Measurements from ENCODE around the gene NEU2.

The NEU2 gene

DNA sequence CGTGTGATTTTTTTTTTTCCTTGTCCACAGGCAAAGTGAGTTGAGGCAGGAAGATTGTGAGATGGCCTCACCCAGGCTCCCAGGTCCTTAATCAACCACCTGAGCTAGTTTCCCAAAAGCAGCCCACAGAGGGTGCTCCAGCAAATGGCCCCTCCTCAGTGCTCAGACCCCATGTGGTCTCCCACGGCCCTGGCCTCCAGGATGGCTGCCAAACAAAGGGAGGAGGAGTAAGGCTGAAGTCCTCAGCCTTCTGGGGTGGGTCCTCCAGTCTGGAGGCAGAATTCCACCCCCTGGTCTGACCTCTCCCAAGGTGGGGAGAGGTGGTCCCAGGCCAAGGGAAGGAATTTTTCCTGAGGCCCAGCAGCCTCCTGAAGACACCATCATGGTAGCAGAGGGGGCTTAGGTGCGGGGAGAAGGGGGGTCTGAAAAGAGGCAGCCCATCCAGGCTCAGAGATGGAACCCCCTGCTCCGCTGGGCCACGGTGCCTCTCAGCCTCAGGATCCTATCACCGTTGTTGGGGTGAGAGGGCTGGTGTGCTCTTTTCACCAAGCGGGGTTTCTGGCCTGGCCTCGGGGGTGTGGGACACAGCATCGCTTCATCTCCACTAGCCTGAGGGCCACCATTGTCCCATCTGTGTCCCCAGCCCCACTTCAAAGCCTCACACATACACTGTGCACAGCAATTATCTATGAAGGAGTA is 21.8 kb upstream of the NEU2 start:
- H3K4me1 ChIP-seq (ENCODE audit: control insufficient read depth, insufficient read depth, low read length): no peaks in the 10 kb centered on the region
- H3K4me3 ChIP-seq (ENCODE audit: low read depth, low read length): no peak overlapping the region
- no peak overlapping the region for H3K27ac ChIP-seq (ENCODE audit: extremely low read depth, low read depth, low read length)
- POLR2A ChIA-PET: no interaction called here
- H3K9me3 ChIP-seq (ENCODE audit: control insufficient read depth, insufficient read depth, low read depth, low read length): no peaks in the 10 kb centered on the region
- H3K36me3 ChIP-seq (ENCODE audit: control insufficient read depth in 2 of 2, insufficient read depth in 1 of 2, low read length in 2 of 2): no peaks in the 10 kb centered on the region
- CTCF ChIA-PET: interaction anchor here (3.1 kb wide), 1 partner anchor 18 kb away, joined by 11 read pairs; no protein-coding TSS in a partner anchor
- no peak for TF ChIP-seq ZNF138 (tag by site-specific recombination; IDR thresholded peaks at IDR 0.05; ENCODE audit: borderline replicate concordance)
- TF ChIP-seq GLIS1 (tag by site-specific recombination; IDR thresholded peaks at IDR 0.05): peak; percentile 61

DNA sequence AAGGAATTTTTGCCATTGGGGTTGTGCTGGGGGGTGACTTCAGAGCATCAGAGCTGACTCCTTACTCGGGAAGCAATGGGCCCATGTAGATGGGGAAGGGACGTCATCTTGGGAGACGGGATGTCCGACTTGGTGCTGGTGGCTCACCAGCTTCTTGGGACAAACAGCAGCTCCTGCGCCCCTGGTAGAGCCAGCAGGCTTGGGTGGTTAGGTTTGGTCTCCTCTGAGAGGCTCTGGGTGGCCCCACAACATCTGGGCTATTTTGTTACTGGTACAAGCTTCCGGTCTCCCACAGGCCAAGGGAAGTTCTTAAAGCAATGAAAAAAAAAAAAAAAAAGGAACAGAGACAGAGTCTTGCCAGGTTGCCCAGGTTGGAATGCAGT is 21.2 kb upstream of the NEU2 start:
- Histone ChIP-seq H3K27ac (ENCODE audit: extremely low read depth, low read depth, low read length) (no peak overlapping the region), H3K9me3 (ENCODE audit: control insufficient read depth, insufficient read depth, low read depth, low read length) (no peaks in the 10 kb centered on the region), H3K4me3 (ENCODE audit: low read depth, low read length) (no peak overlapping the region), H3K36me3 (ENCODE audit: control insufficient read depth in 2 of 2, insufficient read depth in 1 of 2, low read length in 2 of 2) (no peaks in the 10 kb centered on the region), H3K4me1 (ENCODE audit: control insufficient read depth, insufficient read depth, low read length) (no peaks in the 10 kb centered on the region)
- CTCF ChIA-PET: interaction anchor here (3.1 kb wide), 1 partner anchor 17 kb away, joined by 11 read pairs; no protein-coding TSS in a partner anchor
- POLR2A ChIA-PET: no interaction called here
- TF ChIP-seq GLIS2 (tag by site-specific recombination; IDR thresholded peaks at IDR 0.05) (no peak), RBAK (tag by site-specific recombination; IDR thresholded peaks at IDR 0.05) (no peak), ZNF341 (tag by site-specific recombination; IDR thresholded peaks at IDR 0.05; ENCODE audit: low read depth) (no peak), ZNF2 (tag by site-specific recombination; IDR thresholded peaks at IDR 0.05) (no peak), ZNF530 (tag by site-specific recombination; IDR thresholded peaks at IDR 0.05; ENCODE audit: low read depth) (no peak), SCRT2 (tag by site-specific recombination; IDR thresholded peaks at IDR 0.05) (no peak), SETDB1 (IDR thresholded peaks at IDR 0.05; ENCODE audit: insufficient read length, low read length) (no peak), SP2 (tag by site-specific recombination; IDR thresholded peaks at IDR 0.05) (no peak), ZNF335 (tag by site-specific recombination; conservative IDR thresholded peaks at IDR 0.05) (no peak), MEIS1 (CRISPR knock-in tag; IDR thresholded peaks at IDR 0.05; ENCODE audit: borderline replicate concordance) (no peak), MYNN (tag by site-specific recombination; IDR thresholded peaks at IDR 0.05; ENCODE audit: borderline replicate concordance) (no peak)
- TF ChIP-seq, protein P1, sequence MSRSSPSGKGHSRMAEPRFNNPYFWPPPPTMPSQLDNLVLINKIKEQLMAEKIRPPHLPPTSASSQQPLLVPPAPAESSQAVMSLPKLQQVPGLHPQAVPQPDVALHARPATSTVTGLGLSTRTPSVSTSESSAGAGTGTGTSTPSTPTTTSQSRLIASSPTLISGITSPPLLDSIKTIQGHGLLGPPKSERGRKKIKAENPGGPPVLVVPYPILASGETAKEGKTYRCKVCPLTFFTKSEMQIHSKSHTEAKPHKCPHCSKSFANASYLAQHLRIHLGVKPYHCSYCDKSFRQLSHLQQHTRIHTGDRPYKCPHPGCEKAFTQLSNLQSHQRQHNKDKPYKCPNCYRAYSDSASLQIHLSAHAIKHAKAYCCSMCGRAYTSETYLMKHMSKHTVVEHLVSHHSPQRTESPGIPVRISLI (tag by site-specific recombination; IDR thresholded peaks at IDR 0.05): no peak
- TF ChIP-seq, protein P2, sequence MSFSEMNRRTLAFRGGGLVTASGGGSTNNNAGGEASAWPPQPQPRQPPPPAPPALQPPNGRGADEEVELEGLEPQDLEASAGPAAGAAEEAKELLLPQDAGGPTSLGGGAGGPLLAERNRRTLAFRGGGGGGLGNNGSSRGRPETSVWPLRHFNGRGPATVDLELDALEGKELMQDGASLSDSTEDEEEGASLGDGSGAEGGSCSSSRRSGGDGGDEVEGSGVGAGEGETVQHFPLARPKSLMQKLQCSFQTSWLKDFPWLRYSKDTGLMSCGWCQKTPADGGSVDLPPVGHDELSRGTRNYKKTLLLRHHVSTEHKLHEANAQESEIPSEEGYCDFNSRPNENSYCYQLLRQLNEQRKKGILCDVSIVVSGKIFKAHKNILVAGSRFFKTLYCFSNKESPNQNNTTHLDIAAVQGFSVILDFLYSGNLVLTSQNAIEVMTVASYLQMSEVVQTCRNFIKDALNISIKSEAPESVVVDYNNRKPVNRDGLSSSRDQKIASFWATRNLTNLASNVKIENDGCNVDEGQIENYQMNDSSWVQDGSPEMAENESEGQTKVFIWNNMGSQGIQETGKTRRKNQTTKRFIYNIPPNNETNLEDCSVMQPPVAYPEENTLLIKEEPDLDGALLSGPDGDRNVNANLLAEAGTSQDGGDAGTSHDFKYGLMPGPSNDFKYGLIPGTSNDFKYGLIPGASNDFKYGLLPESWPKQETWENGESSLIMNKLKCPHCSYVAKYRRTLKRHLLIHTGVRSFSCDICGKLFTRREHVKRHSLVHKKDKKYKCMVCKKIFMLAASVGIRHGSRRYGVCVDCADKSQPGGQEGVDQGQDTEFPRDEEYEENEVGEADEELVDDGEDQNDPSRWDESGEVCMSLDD (tag by site-specific recombination; IDR thresholded peaks at IDR 0.05): no peak
- TF ChIP-seq, protein P3, sequence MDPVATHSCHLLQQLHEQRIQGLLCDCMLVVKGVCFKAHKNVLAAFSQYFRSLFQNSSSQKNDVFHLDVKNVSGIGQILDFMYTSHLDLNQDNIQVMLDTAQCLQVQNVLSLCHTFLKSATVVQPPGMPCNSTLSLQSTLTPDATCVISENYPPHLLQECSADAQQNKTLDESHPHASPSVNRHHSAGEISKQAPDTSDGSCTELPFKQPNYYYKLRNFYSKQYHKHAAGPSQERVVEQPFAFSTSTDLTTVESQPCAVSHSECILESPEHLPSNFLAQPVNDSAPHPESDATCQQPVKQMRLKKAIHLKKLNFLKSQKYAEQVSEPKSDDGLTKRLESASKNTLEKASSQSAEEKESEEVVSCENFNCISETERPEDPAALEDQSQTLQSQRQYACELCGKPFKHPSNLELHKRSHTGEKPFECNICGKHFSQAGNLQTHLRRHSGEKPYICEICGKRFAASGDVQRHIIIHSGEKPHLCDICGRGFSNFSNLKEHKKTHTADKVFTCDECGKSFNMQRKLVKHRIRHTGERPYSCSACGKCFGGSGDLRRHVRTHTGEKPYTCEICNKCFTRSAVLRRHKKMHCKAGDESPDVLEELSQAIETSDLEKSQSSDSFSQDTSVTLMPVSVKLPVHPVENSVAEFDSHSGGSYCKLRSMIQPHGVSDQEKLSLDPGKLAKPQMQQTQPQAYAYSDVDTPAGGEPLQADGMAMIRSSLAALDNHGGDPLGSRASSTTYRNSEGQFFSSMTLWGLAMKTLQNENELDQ (tag by site-specific recombination; IDR thresholded peaks at IDR 0.05; ENCODE audit: low read depth): no peak
- TF ChIP-seq, protein P4, sequence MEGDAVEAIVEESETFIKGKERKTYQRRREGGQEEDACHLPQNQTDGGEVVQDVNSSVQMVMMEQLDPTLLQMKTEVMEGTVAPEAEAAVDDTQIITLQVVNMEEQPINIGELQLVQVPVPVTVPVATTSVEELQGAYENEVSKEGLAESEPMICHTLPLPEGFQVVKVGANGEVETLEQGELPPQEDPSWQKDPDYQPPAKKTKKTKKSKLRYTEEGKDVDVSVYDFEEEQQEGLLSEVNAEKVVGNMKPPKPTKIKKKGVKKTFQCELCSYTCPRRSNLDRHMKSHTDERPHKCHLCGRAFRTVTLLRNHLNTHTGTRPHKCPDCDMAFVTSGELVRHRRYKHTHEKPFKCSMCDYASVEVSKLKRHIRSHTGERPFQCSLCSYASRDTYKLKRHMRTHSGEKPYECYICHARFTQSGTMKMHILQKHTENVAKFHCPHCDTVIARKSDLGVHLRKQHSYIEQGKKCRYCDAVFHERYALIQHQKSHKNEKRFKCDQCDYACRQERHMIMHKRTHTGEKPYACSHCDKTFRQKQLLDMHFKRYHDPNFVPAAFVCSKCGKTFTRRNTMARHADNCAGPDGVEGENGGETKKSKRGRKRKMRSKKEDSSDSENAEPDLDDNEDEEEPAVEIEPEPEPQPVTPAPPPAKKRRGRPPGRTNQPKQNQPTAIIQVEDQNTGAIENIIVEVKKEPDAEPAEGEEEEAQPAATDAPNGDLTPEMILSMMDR (tag by site-specific recombination; IDR thresholded peaks at IDR 0.05): no peak
- TF ChIP-seq, protein P5, sequence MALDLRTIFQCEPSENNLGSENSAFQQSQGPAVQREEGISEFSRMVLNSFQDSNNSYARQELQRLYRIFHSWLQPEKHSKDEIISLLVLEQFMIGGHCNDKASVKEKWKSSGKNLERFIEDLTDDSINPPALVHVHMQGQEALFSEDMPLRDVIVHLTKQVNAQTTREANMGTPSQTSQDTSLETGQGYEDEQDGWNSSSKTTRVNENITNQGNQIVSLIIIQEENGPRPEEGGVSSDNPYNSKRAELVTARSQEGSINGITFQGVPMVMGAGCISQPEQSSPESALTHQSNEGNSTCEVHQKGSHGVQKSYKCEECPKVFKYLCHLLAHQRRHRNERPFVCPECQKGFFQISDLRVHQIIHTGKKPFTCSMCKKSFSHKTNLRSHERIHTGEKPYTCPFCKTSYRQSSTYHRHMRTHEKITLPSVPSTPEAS (tag by site-specific recombination; IDR thresholded peaks at IDR 0.05): no peak
